ENCODE data around the gene ST8SIA5.

The ST8SIA5 gene

DNA sequence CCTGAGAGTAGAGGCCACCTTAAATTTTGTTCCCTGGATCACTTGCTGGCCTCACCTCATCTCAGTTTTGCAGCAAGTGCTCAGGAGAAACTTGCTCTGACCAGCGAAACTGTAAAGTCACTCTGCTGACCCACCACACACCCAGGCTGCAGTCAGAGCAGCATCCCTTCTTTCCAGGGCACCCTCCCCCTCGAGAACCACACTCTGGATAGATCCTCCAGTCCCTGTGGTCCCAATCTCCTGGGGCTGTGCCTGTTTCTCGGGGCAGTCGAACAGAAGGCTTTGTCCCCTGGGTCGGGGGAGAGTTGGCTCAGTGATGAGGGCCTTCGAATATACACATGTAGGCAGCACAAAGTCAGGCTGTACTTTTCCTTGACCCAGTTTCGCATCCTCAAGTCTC, 18.4 kb downstream of the ST8SIA5 start:
- no peak for DNase-seq

DNA sequence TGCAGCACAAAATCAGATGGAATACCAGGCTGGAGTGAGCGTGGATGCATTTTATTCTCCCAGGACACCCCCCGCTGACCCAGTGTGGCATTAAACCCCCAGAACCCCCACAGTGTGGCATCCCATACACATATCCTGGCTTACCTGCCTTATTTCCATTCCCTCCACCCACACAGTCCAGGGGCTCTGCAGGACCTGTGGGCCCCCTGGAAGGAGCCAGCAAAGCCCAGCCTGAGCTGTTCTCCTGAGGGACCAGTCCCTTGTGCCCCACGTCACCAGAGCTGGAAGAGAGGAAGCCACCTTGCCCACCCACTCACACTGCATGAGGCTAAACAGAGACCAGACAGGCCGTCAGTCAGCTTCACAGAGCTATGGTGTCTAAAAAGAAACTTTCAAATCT, 20.1 kb downstream of the ST8SIA5 start:
- DNase-seq = no peak

DNA sequence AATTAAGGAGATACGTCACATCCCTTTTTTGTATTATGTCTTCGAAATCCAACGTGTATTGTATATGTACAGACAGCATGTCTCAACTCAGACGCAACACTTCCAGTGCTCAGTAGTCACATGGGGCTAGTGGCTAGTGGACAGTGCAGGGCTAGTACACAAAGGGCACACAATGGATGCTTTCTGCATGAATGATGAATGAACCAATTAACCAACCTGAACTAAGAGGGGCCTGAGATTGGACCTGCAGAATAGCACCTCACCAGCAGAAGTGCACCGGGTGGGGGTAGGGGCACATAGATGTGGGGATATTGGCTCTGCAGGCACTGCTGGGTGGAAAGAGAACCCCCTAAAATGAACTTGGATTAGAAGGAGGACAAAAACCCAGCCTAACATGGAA, 20.7 kb downstream of the ST8SIA5 start:
- no peak for DNase-seq

DNA sequence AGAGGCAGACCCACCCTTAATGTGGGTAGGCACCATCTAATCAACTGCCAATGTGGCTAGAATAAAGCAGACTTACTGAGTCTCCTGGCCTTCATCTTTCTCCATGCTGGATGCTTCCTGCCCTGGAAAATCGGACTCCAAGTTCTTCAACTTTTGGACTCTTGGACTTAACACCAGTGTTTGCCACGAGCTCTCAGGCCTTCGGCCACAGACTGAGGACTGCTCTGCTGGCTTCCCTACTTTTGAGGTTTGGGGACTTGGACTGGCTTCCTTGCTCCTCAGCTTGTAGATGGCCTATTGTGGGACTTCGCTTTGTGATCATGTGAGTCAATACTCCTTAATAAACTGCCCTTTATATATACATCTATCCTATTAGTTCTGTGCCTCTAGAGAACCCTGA, 21.9 kb downstream of the ST8SIA5 start:
- DNase-seq = no peak

DNA sequence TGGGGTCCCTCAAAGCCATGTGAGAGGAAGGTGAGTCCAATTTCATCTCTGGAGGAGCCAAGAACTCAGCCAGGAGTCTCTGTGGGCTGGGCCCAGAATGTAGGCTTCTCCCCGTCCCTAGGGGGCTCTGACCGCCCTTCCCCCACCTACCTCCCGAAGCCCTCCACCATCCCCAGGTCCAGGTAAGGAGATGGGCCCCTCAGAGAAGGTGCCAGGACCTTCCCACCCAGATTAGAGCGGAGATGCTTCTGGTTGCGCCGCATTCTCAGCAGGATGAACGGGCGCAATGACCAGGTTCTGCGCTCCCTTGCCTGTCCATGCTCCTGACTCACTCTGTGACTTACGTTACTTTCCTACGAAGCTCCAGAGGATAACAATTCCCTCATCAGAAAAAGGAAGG, 23.0 kb downstream of the ST8SIA5 start:
- no peak for DNase-seq

DNA sequence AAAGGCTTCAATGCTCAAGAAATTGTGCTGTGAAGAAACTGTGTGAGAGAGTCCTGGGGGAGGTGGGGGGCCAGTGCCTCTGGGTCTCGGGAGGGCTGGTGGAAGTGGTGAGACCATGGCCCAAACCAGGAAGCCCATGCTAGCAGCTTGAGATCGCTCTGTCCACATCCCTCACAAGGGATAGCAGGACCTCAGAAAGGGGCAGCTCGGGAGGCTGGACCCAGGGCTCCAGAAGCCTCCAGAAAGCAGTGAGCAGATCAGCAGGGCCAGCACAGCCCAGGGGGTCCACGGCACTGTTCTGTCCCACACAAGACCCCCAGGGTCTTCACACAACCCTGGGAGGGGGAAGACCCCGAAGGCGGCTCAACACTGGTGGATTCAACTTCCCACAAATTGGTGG, 24.1 kb downstream of the ST8SIA5 start:
- no peak for DNase-seq

DNA sequence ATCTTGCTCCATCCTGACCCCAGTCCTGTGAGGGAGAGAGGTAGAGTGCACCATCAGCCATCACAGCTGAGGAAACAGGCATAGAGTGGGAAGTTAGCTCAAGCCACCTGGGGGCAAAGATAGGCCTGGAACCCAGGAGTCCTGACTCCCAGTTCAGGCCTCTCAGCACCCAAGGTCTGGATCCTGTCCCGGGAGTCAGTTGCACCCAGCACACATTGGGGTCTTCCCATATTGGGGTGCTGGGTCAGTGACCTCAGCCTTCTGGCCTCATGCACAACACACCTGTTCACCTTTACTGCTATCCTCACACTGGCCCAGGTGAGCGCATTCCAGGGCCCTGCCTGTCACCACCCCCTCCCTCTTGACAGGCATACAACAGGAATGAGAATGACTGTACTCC, 24.7 kb downstream of the ST8SIA5 start:
- no peak for DNase-seq

DNA sequence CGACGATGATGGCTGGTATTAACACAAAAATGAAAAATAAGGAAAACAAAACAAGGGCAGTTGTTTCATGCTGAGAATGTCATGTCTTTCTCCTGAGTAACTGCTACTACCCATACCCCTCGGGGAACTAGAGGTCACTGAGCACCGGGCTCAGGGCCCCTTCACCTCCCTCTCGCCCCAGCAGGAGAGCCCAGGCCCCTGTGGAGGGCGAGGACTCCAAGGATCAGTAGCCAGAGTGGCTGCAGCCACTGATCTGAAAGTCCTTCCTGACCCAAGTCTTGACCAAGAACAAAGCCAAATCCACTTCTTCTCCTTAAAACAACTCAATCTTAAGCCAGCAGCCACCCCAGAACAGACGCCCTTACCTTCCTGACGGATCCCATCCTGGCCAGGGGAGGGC, 25.5 kb downstream of the ST8SIA5 start:
- DNase-seq = no peak

DNA sequence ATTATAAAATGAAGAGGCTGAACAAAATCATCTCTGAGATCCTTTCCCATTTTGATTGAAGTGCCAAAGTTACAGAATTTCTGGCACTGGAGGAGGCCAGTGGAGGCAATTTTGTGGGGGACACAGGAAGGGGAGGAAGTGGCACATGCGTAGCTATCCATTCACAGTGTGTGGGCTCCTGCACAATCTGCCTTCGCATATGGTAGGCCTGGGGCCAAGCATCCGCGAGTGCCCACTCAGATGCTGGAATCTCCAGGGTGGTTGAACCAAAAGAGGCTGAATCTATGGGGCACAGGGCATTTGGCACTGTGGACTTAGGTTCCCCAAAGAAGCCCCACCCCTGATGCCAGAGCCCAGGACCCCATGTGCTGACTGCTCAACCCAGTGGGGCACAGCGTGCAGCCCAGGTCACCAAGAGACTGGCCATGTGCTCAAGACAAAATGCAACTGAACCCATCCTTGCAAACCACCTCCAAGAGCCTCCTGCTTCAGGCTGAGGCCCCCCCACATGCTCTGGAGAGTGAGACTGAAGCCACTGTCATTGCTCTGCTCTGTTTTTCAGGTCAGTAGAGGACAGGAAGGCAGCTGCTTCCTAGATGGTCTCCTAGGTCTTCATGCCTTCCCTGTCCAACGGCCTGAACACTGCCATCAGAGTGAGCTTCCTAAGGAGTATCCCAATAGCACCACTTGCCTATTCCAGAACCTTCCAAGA, 28.5 kb downstream of the ST8SIA5 start:
- DNase-seq = no peak

DNA sequence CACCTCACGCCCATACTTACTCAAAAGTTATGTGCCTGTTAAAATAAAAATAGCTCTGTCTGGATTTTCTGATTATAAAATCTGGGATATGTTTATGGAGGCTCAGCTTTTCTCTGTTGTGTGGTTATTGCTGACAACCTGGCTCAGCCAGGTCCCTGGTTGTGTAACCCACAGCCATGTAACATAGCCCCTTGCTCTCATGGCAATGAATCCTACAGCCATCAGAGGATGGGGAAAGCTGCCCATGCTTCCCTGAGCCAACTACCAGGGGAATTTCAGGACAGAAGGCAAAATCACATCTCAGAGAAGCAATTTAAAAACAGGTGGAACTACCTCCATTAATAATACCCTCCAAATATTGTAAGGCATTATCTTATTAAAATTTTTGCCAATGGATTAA, 29.7 kb downstream of the ST8SIA5 start:
- DNase-seq = no peak

DNA sequence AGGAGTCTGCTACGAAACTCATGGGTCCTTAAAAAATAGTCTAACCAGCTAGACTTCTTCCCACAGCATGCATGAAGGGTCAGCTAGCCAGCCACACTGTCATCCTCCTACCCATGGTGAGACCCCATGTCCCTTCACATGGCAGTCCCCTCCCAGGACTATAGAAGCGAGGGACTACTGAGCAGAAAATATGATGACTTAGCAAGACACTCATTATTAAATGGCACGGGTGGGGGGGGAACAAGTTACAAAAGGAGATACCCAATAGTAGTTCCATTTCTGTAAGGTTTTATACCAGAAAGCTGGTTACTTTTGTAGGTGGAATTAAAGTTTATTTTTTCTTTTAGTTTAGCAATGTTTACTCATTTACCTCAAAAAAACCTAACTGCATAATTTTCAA, 31.5 kb downstream of the ST8SIA5 start:
- no peak for DNase-seq

DNA sequence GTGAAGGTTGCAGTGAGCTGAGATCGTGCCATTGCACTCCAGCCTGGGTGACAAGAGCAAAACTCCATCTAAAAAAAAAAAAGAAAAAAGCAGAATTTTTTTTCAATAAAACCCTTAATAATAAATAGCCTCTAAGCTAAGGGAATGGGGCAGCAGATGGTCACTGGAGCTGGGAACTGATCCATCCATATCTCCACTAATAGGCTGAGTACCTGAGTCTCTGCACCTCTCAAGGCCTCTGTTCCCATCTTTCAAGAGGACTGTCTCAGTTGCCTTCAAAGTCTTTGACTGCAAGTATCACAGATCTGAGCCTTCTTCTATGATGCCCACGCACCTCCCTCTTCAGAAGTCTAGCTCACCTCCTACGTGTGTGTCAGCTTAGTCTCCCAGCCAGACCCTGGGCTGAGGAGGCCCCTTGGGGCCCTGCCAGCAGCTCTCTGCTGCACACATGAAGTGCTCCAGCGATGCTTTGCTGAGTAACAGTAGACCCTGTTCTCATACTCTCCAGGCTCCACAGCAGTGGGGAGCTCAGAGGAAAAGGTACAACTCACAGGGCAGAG, 32.9 kb downstream of the ST8SIA5 start:
- no peak for DNase-seq

DNA sequence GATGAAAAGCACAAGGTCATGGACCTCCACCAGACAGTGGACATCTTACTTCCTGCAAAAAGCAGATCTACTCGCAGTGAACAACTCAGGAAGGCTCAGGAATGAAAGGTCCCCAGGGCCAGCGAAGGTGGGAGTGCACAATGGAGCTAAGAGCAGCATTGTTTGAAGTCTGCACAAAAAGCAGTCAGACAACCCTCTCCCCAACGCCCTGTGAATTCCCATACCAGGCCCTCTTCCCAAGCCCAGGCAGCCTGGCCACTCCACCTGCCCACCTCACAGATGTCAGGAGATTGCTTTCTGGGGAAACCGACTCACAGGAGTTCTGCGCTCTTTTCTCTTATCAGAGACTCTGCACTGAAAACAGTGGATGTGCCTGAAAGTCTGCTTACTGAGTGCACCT, 34.8 kb downstream of the ST8SIA5 start:
- no peak for DNase-seq

DNA sequence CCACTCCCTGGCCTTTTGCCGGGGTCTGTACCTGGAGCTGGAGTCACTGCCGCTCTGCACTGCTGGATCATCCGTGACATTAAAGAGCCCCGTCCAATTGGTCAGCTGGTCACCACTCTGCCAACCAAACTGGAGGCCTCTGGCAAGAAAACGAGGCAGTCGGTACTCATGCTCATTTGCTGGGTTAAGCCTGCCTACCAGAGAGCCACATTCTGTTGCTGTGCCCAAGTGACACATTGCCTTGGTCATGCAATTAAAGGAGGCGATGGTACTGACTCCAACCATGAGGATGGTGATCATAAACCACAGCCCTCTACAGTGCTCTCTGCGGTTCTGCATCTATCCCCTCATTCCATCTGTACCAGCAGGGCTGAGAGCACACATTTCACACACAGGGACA, 35.5 kb downstream of the ST8SIA5 start:
- no peak for DNase-seq

DNA sequence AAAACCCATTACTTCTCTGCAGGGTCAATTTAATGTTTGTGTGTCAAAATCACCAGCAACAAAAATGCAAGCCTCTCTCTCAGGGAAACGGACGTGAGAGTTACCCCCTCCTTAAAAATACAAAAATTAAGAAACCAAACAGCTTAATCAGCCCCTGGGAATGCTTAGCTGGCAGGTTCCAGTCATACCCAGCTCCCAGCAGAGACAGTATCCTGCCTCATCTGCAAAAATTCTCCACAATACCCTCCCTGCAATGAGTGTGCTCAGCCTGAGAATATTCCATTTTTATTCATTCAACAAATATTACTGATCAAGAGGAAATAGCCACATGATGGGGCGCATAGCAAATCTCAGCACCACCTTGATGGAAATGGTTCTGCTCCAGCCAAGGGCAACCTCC, 36.3 kb downstream of the ST8SIA5 start:
- no peak for DNase-seq

DNA sequence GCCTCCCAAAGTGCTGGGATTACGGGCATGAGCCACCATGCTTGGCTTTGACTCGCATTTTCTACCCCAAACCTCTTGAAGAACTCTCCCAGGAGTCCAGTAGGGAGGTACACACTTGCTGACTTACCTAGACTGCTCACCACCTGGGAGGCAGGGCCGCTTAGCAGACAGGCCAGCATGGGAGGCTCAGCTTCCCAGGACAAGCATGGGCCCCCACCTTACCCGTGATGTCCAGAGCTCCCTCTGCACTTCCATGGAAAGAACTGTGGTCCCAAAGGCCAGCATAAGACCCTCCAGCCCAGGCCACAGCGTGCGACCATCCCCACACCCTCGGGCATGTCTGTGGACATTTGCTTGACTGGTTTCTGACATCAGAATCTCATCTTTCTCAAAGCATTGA, 36.8 kb downstream of the ST8SIA5 start:
- DNase-seq = no peak

DNA sequence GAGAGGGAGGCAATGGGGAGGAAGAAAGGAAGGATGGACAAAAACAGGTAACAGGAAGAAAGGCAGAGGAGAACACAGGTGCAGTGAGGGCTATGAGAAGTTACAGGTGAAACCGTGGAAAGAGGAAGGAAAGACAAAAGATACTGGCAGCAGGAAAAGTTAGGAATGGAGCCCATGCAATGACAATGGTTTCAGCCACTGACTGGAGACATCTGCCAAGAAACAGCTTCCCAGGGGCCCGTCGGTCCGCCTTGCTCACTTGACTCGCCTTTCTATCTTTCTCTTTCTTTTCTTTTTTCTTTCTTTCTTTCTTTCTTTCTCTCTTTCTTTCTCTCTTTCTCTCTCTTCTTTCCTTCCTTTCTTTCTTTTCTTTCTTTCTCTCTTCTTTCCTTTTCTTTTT, 37.5 kb downstream of the ST8SIA5 start:
- DNase-seq = no peak

DNA sequence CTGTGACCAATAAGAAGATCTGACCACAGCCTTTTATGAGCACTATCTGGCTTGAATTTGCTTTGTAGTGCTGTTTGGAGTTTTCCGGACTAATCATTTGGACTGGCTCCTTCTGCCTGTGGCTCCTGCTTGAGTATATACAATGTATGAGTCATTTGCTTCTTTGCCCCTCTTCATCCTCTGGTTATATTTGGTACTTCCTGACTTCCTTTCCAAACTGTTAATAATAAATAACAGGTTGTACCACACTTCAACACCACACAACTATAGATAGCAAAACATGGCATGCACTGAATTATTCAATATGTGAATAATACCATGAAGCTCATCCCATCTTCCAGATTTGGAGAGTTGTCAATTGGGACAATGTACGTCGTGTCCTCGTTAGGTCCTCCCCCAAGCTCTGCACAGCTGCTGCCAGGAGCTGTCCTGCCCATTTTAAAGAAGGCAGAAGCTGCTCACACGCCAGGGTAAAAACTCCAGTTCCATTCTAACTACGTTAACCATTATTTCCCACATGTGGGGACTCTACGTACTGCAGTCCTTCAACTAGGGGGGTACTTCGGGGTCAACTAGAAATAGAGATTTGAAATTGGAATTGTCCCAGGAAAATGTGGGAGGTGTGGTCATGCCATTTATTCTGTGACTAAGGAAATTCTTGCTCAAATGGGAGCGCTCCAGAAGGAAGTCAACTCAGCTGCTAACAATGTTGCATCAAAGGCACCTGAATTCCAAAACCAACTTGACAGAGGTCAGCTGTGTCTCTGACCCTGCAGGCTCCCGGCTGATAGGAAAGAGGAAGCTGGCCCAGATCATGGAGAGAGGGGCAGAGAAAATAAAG, 38.1 kb downstream of the ST8SIA5 start:
- DNase-seq = peak; percentile 46 to 63

DNA sequence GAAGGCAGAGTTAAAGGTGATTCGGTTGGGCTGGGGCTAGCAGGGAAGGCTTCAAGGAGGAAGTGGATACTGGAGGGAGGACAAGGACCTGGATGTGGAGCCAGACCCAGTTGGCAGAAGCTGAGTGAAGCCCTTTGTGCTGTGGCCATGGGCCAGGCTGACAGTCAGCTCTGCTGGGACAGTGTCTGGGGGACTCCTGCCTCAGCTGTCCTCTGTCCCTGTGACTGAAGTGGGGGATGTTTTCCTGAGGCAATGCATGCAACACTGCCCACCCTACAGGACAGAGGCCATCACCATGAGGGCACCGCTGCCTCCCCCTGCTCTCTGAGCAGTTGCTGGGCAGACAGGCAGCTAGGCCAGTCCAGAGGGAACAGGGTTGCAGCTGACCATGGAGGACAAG, 40.0 kb downstream of the ST8SIA5 start:
- no peak for DNase-seq

DNA sequence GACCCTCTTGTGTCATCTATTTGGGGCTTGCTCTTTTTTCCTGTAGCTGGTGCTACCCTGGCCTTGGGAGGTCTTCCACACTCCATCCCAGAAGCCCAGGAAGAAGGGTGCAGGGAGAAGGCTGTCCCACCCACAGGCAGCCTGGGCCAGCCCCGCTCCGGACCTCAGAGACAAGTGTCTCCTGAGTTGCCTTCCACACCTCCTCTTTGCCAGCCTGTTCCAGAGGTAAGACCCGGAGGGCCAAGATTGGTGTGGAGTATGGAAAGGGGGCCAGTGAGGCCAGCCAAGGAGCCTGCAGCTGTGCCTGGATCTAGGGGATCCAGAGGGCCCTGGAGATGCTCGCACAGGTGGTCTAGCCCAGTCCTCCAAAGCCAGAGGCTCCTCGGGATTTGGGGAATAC, 40.5 kb downstream of the ST8SIA5 start:
- no peak for DNase-seq

DNA sequence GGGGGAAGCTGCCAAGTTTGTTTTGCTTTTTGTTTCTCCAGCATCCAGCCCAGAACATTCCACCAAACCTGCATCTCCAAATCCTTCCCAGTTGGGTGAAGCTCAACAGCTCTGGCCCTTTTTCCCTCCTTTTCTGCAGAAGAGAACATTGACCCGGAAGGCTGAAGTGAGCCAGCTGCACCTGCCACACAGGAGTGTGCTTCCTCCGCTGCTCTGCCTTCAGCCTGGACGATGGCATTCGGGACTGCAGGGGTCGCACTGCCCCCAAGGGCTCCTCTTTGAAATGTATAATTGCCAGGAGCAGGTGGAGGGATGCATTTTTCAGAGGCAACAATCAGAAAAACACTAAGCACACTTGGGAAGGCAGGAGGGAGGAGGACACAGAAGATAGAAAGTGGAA, 41.8 kb downstream of the ST8SIA5 start:
- no peak for DNase-seq

DNA sequence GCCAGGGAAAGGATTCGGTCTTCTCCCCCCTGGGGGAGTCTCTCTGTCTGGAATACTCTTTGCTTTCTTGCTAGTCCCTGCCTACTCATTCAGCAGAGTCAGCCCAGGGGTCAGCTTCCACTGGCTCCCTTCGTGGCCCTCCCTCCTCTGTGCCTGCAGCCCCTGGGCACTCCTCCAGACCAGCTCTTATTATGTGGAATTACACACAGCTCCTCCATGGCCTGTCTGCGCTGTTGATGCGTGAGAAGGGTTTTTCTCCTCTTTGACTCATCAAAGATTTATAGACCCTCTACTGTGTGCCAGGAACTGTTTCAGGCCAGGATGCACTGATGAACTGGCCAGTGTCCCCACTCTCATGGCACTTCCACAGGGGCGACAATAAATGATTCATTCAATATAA, 44.4 kb downstream of the ST8SIA5 start:
- DNase-seq = no peak

DNA sequence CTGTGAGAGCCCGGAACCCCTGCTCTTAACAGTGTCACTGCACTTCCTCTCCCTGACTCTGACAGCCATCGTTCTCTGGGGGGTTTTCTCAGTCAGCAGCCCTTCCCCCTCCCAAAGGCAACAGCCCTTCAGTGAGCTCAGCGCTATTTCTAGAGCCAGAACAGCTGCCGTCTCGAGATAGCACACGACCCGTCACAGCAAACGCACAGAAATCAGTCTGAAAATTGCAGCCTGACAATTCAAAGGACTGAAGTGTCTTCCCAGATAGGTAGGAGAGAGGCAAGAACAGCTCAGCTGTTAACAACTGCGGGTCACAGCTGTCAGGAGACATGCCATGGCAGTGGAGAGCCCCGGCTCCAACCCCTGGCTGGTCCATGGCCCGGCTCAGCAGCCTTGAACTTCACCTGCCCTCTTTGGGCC, 45.4 kb downstream of the ST8SIA5 start:
- DNase-seq = peak; percentile 69 to 70

DNA sequence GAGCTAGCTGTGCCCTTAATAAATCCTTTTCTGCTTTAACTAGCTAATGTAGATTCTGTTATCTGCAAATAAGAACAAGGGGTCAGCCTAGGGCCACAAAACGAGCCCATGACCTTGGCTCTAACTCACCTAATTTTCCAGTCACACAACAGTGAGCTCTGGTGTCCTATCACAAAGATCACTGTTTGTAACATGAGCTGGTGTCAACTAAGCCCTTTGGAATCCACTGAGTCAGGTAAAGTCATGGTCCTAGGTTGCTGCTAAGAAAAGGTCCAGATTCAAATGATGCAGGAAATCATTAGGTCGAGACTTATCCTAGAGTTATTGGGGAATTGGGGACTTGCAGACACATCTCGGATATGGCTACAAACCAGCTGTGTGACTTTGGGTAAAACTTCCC, 49.9 kb downstream of the ST8SIA5 start:
- DNase-seq = no peak

Data from Kasumi-1 (cell line).